Kidney capillary endothelial cell (primary cell): ENCODE results near the gene ZNF862.
"Not testable (repeated sequence)": the region's sequence is repeated elsewhere in the genome, so short reads cannot be mapped to it uniquely, and the experiment has no call there.

ENCODE experiments used
- DNase-seq: peaks from one replicate; pipeline ENCODE4 v3.0.0-alpha.2; 2018; ENCODE audit warnings: low spot score

ZNF862 gene

DNA sequence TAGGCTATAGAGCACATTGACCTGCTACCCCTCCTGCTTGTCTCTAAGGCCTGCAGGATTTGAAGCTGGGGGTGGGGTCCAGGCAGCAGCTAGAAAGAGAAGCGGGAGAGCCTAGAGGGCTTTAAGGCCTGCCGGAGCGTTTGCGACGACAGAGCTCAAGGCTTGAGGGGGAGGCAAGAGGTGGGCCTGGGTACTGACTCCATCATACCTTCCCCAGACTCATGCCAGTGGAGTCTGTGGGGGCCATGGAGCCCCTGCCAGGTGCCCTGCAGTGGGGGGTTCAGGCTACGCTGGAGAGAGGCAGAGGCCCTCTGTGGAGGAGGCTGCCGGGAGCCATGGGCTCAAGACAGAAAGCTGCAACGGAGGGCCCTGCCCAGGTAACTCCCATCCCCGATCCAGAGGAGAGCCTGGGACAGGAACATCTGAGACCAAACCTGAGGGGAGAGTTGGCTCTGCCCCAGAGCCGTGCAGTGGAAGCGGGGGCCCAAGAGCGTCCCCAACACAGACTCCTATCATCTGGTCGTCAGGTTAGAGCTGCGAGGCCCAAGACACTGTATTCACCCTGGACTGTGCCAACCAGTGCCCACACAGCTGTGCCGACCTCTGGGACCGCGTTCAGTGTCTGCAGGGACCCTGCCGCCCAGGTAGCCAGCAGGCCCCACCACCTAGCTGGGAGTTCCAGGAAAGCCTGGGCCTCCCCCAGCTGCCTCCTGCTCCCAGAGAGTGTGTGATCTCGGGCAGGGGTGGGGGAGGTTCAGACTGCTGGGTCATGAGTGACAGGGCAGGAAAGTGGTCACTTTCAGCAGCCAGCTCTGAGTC, 13.2 kb upstream of the ZNF862 start:
- DNase-seq = no peak

- DNase-seq = no peak
These were observed 12.4 kb upstream of the ZNF862 start for GRCh38 chr7:149825567-149826343.

- DNase-seq = no peak
These were observed 11.7 kb upstream of the ZNF862 start for GRCh38 chr7:149826344-149827088.

- no peak for DNase-seq
These were observed 10.8 kb upstream of the ZNF862 start for GRCh38 chr7:149827089-149827981.

GRCh38 chr7:149828357-149829309, 9.5 kb upstream of the ZNF862 start:
- no peak for DNase-seq

GRCh38 chr7:149830527-149830926, 7.6 kb upstream of the ZNF862 start:
- DNase-seq = not testable (repeated sequence)

DNA sequence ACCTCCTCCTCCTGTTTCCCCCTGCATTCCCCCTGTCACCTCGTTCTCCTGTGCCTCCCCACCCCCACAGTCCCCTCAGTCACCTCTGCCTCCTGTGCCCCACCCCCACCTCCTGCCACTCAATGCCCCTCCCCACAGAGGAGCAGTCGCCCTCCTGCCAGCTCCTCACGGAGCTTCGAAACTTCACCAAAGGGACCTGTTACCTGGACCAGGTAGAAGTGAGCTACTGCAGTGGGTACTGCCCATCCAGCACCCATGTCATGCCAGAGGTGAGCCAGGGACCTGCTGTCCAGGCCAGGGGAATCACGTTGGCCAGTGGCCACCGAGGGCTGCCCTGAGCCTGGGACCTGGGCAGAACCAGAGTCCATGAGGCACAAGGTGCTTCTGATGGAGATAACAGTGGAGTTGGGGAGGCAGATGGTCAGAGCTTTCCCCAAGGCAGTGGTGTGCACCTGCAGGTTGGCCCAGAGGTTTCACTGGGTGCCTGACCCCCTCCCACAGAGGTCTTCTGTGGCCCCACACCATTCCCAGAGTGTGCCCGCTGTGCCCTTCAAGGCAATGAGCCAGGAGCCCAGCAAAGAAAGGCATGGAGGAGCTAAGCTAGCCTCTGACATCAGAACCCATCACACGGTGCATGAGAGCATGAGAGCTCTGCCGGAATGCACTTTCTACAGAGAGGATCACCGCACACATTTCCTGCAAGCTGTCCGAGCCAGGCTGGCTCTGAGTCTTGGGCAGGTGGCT, 7.0 kb upstream of the ZNF862 start:
- no peak for DNase-seq

DNA sequence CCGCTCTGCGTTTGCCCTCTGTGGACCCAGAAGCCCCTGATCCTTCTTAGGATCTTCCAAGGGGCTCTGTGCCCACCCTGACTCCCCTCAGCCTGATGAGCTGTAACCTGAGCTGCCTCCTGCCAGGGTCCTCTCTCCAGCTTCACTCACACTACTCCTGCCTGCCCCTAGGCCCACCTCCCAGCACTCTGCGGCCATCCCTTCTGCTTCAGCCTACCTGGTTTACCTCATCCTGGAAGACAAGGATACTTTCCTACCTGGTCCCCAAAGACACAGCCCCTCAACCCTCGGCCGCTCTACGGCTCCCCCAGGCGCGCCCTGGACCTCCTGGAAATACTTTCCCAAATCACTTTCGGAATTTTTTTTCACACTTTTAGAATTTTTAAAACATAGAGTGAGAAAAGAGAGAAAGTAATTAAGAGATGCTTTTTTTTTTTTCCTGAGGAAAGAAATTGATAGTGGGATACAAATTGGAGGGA, 6.4 kb upstream of the ZNF862 start:
- no peak for DNase-seq

GRCh38 chr7:149832332-149833041, 5.7 kb upstream of the ZNF862 start:
- DNase-seq = no peak

DNA sequence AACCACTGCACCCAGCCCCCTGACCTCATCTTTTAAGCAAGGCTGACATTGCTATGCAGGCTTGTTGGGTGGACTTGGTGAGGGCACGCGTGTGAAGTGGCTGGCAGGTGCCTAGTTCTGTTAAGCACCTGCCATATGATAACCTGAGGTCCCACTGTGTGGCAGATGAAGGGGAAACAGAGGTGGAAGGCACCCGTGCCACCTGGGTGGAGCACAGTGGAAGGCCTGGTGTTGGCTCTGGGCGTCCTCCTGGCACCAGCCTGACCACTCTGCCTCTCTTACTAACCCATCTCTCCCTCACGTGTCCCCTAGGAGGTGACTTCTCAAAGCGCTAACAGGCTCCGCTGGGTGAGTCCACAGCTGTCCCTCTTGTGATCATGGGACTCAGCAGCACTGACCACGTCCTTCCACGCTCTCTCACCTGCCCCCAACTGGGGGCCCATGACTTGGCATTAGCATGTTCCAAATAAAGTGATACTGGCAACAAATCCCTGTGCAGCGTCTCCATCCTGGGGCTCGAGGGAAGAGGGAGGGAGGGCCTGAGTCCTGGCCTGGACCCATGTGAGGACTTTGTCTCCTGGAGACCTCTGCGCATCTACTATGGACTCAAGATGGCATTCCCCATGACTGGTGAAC, 4.6 kb upstream of the ZNF862 start:
- DNase-seq = no peak

DNA sequence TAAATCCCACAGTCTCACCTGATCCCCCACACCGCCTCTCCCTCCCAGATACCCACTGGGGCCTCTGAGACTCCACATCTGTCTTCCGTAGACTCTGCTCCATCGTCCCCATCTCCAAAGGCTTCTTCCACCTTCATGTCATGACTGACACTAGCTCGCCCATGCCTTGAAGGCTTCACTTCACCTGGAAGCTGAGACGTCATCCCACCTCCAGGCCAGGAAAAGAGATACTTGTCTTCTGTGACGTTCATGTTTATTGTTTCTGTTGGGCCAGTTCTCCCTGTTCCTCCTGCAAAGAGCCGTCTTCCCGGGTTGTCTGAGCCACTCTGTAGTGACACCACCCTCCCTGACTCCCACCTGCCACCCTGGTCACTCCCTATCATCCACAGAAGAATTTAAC, 3.6 kb upstream of the ZNF862 start:
- DNase-seq = no peak

DNA sequence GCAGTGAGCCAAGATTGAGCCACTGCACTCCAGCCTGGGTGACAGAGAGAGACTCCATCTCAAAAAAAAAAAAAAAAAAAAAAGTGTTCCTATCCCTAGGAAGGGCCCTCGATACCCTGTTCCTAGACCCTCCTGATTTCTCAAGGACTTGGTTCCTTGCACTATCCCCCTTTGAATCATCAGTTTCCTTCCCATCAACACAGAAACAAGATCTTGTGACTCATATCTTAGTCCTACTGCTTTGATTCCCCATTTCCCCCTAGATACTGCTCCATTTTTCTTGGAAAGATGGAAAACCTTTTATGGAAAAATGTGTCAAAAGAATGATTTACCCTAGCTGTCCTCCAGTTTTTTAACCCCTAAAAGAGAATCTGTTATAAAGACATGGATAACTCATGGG, 1.7 kb upstream of the ZNF862 start:
- peak; percentile 48 for DNase-seq

- no peak for DNase-seq
These were observed 481 bp upstream of the ZNF862 start for GRCh38 chr7:149837564-149838223.

- DNase-seq = no peak
These were observed 825 bp downstream of the ZNF862 start for GRCh38 chr7:149838992-149839408.

DNA sequence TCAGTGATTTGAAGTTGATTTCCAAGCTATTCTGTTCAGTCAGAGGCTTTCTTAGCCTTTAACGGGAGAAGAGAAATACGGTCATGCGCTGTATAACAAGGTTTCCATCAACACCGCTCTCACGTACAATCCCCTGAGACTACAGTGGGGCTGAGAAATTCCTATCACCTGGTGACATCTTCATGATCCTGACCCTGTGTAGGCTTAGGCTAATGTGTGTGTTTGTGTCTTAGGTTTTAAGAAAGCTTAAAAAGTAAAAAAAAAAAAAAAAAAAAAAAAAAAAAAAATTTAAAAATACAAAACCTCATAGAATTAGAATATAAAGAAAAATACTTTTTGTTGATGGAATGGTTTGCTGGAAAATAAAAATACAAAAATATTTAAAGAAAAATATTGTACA, 1.8 kb downstream of the ZNF862 start:
- no peak for DNase-seq

- no peak for DNase-seq
These were observed 5.4 kb downstream of the ZNF862 start for GRCh38 chr7:149843566-149843965.

- DNase-seq = no peak
These were observed 6.3 kb downstream of the ZNF862 start for GRCh38 chr7:149844445-149844844.
